Heart left ventricle (tissue), 13 donors: ENCODE results near the gene GPHA2.

Experiments
- CTCF ChIP-seq, 12 donors: fragments of 200-600 bp; sonication (generic) in 4 of 12; IDR thresholded peaks; one replicate each; pipeline versions ENCODE4 v1.5.0 to v1.8.0; 2018 to 2022; ENCODE audit warnings: antibody characterized with exemption in 12 of 12, mild to moderate bottlenecking in 5 of 12
- POLR2A ChIP-seq, 2 donors: fragments of 450-650 bp; IDR thresholded peaks; one replicate each; pipeline ENCODE4 v1.6.1; 2017; ENCODE audit warnings: antibody characterized with exemption in 2 of 2, mild to moderate bottlenecking in 2 of 2, moderate library complexity in 2 of 2
- donor health status: ischemic (EF 13 %, LVEDD 7.1; RV severe dilation, severe dysfunction).
- donor health status: DM: no; HTN: yes; CAD: no.
- donor health status: DM: no; HTN: no; CAD: no.
- donor health status: ischemic (EF 25% LVEDD 6.9; RV normal size, moderate dysfunction).
- donor health status: ischemic (EF 25% LVEDD 5.7; RV mildly dilated, moderate dysfunction).
- donor health status: ischemic (EF 35%, LVEDD 5.7; RV mildly dilated, moderate dysfunction).
- donor health status: nonischemic (EF 11% LVEDD 7.7; RV severe dilation, severe dysfunction).
- donor health status: DM: yes; HTN: yes; CAD: no.
- donor health status: PGD.
- donor health status: ischemic (EF 29% LVEDD 5.4; RV normal size, mild dysfunction).
- donor health status: nonischemic (EF 23%, LVEDD 6.1; RV moderate dilation, normal function).

- TF ChIP-seq CTCF (IDR thresholded peaks at IDR 0.05) (no peak), POLR2A (IDR thresholded peaks at IDR 0.05) (no peak)
Observed at GRCh38 chr11:64909653-64910343, 25.9 kb downstream of the GPHA2 start.
